ENCODE measurements around the gene SLC2A9.

The SLC2A9 gene

GRCh38 chr4:9880406-9881197 is 140.7 kb downstream of the SLC2A9 start:
- DNase-seq = no peak

GRCh38 chr4:9877123-9877522 is 144.2 kb downstream of the SLC2A9 start:
- no peak for DNase-seq

- DNase-seq = no peak
Observed at GRCh38 chr4:9875516-9875915, 145.8 kb downstream of the SLC2A9 start.

GRCh38 chr4:9874385-9874784 is 146.9 kb downstream of the SLC2A9 start:
- DNase-seq = no peak

GRCh38 chr4:9870165-9870790 is 151.0 kb downstream of the SLC2A9 start:
- no peak for DNase-seq

- no peak for DNase-seq
Observed at GRCh38 chr4:9867751-9868425, 153.4 kb downstream of the SLC2A9 start.

- no peak for DNase-seq
Observed at GRCh38 chr4:9866931-9867330, 154.4 kb downstream of the SLC2A9 start.

- no peak for DNase-seq
Observed at GRCh38 chr4:9861561-9861960, 159.7 kb downstream of the SLC2A9 start.

- DNase-seq = no peak
Observed at GRCh38 chr4:9859810-9860209, 161.5 kb downstream of the SLC2A9 start.

- DNase-seq = no peak
Observed at GRCh38 chr4:9849538-9849920, 171.8 kb downstream of the SLC2A9 start.

- DNase-seq = no peak
Observed at GRCh38 chr4:9847968-9848748, 173.1 kb downstream of the SLC2A9 start.

GRCh38 chr4:9845791-9846493 is 175.4 kb downstream of the SLC2A9 start:
- no peak for DNase-seq

- DNase-seq = no peak
Observed at GRCh38 chr4:9841072-9841471, 180.2 kb downstream of the SLC2A9 start.

GRCh38 chr4:9835430-9835829 is 185.9 kb downstream of the SLC2A9 start:
- DNase-seq = no peak

- no peak for DNase-seq
Observed at GRCh38 chr4:9833421-9833820, 187.9 kb downstream of the SLC2A9 start.

GRCh38 chr4:9832640-9833039 is 188.7 kb downstream of the SLC2A9 start:
- no peak for DNase-seq

GRCh38 chr4:9826551-9826950 is 194.7 kb downstream of the SLC2A9 start:
- no peak for DNase-seq

- DNase-seq = no peak
Observed at GRCh38 chr4:9825049-9825448, 196.2 kb downstream of the SLC2A9 start.

GRCh38 chr4:9820343-9820742 is 201.0 kb downstream of the SLC2A9 start:
- no peak for DNase-seq

- no peak for DNase-seq
Observed at GRCh38 chr4:9816285-9816684, 205.0 kb downstream of the SLC2A9 start.

GRCh38 chr4:9812501-9813340 is 208.6 kb downstream of the SLC2A9 start:
- no peak for DNase-seq

GRCh38 chr4:9811806-9812205 is 209.5 kb downstream of the SLC2A9 start:
- no peak for DNase-seq
